ENCODE measurements around the gene USH1C. TPM values are rescaled to one million over a fixed set of nuclear protein-coding genes. Genes with fewer than 3 reads are reported as not detected.

The USH1C gene
- total RNA-seq, 2 experiments from 2014 or later, result not detected

- POLR2A ChIA-PET, result interaction anchor here (0.9 kb wide), 1 partner anchor 110 kb away, joined by 3 read pairs; no protein-coding TSS in a partner anchor
- CTCF ChIA-PET, result interaction anchor here (1.0 to 15.5 kb wide), 7 partner anchors 13 to 428 kb away, joined by 3 to 167 read pairs (median 14); partner anchors contain the start of gene KCNJ11
Measured at GRCh38 chr11:17506314-17506713, 37.9 kb downstream of the USH1C start.

GRCh38 chr11:17505146-17505545, 39.1 kb downstream of the USH1C start:
- H3K4me3 Mint-ChIP-seq, result no peak overlapping the region
- no peak overlapping the region for H3K27ac Mint-ChIP-seq
- DNase-seq (no peak), ATAC-seq (no peak)
- H3K27me3 Mint-ChIP-seq, result peaks cover 7% of the 10 kb centered on the region
- H3K4me1 Mint-ChIP-seq (ENCODE audit: low read depth), result no peaks in the 10 kb centered on the region
- no peaks in the 10 kb centered on the region for H3K9me3 Mint-ChIP-seq
- intact Hi-C loops (cut with micrococcal nuclease), result loop anchor here (5.0 kb wide), 1 partner anchor 273 kb away; no protein-coding TSS in a partner anchor
- ChIA-PET POLR2A (no interaction called here), CTCF (interaction anchor here (0.6 to 15.5 kb wide), 22 partner anchors 9 to 685 kb away, joined by 3 to 167 read pairs (median 4); partner anchors contain the start of gene KCNJ11)
- no peaks in the 10 kb centered on the region for H3K36me3 Mint-ChIP-seq (ENCODE audit: low read depth)
- no peak for TF ChIP-seq CTCF (IDR thresholded peaks at IDR 0.05)

More at GRCh38 chr11:17506314-17506713, 37.9 kb downstream of the USH1C start:
- Mint-ChIP-seq H3K36me3 (ENCODE audit: low read depth) (no peaks in the 10 kb centered on the region), H3K27me3 (peaks cover 7% of the 10 kb centered on the region), H3K9me3 (no peaks in the 10 kb centered on the region), H3K4me1 (ENCODE audit: low read depth) (no peaks in the 10 kb centered on the region), H3K4me3 (no peak overlapping the region), H3K27ac (no peak overlapping the region)
- intact Hi-C loops (cut with micrococcal nuclease), result loop anchor here (5.0 kb wide), 1 partner anchor 274 kb away; no protein-coding TSS in a partner anchor
- no peak for TF ChIP-seq CTCF (IDR thresholded peaks at IDR 0.05)
- DNase-seq (no peak), ATAC-seq (no peak)

GRCh38 chr11:17504330-17505107, 39.7 kb downstream of the USH1C start:
- Mint-ChIP-seq H3K36me3 (ENCODE audit: low read depth) (no peaks in the 10 kb centered on the region), H3K27ac (no peak overlapping the region), H3K4me1 (ENCODE audit: low read depth) (no peaks in the 10 kb centered on the region), H3K4me3 (no peak overlapping the region), H3K27me3 (peaks cover 7% of the 10 kb centered on the region), H3K9me3 (no peaks in the 10 kb centered on the region)
- intact Hi-C loops (cut with micrococcal nuclease), result loop anchor here (1.0 to 5.0 kb wide), 2 partner anchors 120 to 272 kb away; no protein-coding TSS in a partner anchor
- ATAC-seq (peak; percentile 91), DNase-seq (peak; percentile 87)
- ChIA-PET CTCF (interaction anchor here (0.6 to 15.5 kb wide), 25 partner anchors 9 to 684 kb away, joined by 3 to 167 read pairs (median 4); partner anchors contain the start of gene KCNJ11), POLR2A (no interaction called here)
- TF ChIP-seq CTCF (IDR thresholded peaks at IDR 0.05), result peak; percentile 86

GRCh38 chr11:17502630-17503029, 41.6 kb downstream of the USH1C start:
- H3K36me3 Mint-ChIP-seq (ENCODE audit: low read depth), result no peaks in the 10 kb centered on the region
- no peaks in the 10 kb centered on the region for H3K9me3 Mint-ChIP-seq
- no peak overlapping the region for H3K27ac Mint-ChIP-seq
- DNase-seq (no peak), ATAC-seq (no peak)
- intact Hi-C loops (cut with micrococcal nuclease), result no loop called here
- H3K4me1 Mint-ChIP-seq (ENCODE audit: low read depth), result no peaks in the 10 kb centered on the region
- ChIA-PET CTCF (interaction anchor here (1.1 to 15.5 kb wide), 4 partner anchors 11 to 119 kb away, joined by 3 to 167 read pairs (median 12); partner anchors contain the start of gene KCNJ11), POLR2A (no interaction called here)
- peaks cover 1% of the 10 kb centered on the region for H3K27me3 Mint-ChIP-seq
- TF ChIP-seq CTCF (IDR thresholded peaks at IDR 0.05), result no peak
- H3K4me3 Mint-ChIP-seq, result no peak overlapping the region

- TF ChIP-seq CTCF (IDR thresholded peaks at IDR 0.05), result no peak
- ATAC-seq (no peak), DNase-seq (no peak)
- CTCF ChIA-PET, result interaction anchor here (15.5 kb wide), 1 partner anchor 118 kb away, joined by 167 read pairs; no protein-coding TSS in a partner anchor
- POLR2A ChIA-PET, result no interaction called here
- intact Hi-C loops (cut with micrococcal nuclease), result no loop called here
- Mint-ChIP-seq H3K4me1 (ENCODE audit: low read depth) (no peaks in the 10 kb centered on the region), H3K27me3 (no peaks in the 10 kb centered on the region), H3K4me3 (no peak overlapping the region), H3K36me3 (ENCODE audit: low read depth) (no peaks in the 10 kb centered on the region), H3K9me3 (no peaks in the 10 kb centered on the region), H3K27ac (no peak overlapping the region)
Measured at GRCh38 chr11:17500673-17501072, 43.5 kb downstream of the USH1C start.

Measured in activated CD8-positive, alpha-beta T cell treated with anti-CD3 and anti-CD28 coated beads for 36 hours (primary cell).